ENCODE results near the gene PABPN1L.

DNA sequence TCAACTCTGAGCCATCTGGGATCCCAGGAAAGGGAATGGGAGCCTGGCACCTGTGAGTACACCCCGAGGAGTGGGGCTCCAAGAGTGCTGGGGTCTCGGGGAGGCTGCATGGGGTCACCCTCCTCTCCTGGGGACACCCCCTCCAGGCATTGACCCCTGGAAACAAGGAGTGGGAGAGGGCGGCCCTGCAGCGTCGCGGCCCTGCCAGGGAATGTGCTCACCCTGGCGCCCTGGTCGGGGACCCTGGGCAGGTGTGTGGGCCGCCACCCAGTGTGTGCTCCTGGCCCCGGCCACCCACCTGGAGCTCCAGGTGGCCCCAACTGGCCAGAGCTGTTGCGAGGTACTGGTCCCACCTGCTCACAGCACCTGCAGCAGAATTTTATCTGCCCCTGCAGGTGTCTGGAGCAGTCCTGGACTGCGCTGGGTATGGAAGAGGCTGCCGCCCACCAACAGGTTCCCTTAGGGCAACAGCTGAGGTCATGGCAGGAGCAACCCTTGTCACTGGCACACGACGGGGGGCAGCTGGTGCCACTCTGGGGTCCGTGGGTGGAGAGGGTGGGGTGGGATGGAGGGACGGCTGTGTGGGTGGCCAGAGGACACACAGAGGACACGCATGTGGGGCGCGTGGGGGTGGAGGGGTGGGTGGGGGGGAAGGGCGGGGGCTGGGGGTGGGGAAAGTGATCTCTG, 5.4 kb upstream of the PABPN1L start:
- TF ChIP-seq POLR2AphosphoS5 (IDR thresholded peaks at IDR 0.05) (no peak), POLR2A (IDR thresholded peaks at IDR 0.05) (no peak)

Measured in stomach (tissue), 4 donors.